ENCODE results near the gene TNP1.

- TF ChIP-seq, protein P1, sequence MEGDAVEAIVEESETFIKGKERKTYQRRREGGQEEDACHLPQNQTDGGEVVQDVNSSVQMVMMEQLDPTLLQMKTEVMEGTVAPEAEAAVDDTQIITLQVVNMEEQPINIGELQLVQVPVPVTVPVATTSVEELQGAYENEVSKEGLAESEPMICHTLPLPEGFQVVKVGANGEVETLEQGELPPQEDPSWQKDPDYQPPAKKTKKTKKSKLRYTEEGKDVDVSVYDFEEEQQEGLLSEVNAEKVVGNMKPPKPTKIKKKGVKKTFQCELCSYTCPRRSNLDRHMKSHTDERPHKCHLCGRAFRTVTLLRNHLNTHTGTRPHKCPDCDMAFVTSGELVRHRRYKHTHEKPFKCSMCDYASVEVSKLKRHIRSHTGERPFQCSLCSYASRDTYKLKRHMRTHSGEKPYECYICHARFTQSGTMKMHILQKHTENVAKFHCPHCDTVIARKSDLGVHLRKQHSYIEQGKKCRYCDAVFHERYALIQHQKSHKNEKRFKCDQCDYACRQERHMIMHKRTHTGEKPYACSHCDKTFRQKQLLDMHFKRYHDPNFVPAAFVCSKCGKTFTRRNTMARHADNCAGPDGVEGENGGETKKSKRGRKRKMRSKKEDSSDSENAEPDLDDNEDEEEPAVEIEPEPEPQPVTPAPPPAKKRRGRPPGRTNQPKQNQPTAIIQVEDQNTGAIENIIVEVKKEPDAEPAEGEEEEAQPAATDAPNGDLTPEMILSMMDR (IDR thresholded peaks at IDR 0.05; ENCODE audit: insufficient read depth, low read length): no peak
- TF ChIP-seq SPI1 (IDR thresholded peaks at IDR 0.05; ENCODE audit: borderline replicate concordance, low read depth) (no peak), REST (IDR thresholded peaks at IDR 0.05; ENCODE audit: insufficient replicate concordance, low read depth) (no peak)
Observed at GRCh38 chr2:216810399-216811160, 49.3 kb downstream of the TNP1 start.

All from HL-60 (cell line).